B cell (primary cell): ENCODE results near the gene MILR1. TPM values are rescaled to one million over a fixed set of nuclear protein-coding genes. Genes with fewer than 3 reads are reported as not detected.

Source experiments
- ATAC-seq: fragments of 200-7000 bp; cut with Tn5 transposase; one replicate; pipeline ENCODE4 v1.10.0; 2021; ENCODE audit warnings: low read depth, mild to moderate bottlenecking, moderate number of reproducible peaks, moderate library complexity
- CTCF ChIA-PET: fragments of 350-600 bp; sonication (Branson Sonifier 250); formaldehyde crosslinking; loops from one replicate; lab custom pipeline; 2021; ENCODE audit warnings: antibody characterized with exemption, inconsistent platforms; lab: Charles Lee
- POLR2A ChIA-PET: fragments of 350-600 bp; sonication (Branson Sonifier 250); formaldehyde crosslinking; loops from one replicate; lab custom pipeline; 2021; ENCODE audit warnings: antibody characterized with exemption; lab: Charles Lee
- DNase-seq: peaks from one replicate; pipeline ENCODE4 v3.0.0; 2013
- H2AFZ ChIP-seq: 2 replicates; pipeline ENCODE4 v1.6.1; 2012; ENCODE audit warnings: mild to moderate bottlenecking, low read depth, low read length; ENCODE audit not compliant: insufficient read depth, poor library complexity, severe bottlenecking
- H3K27ac ChIP-seq, 2 donors: 1 replicate in 1 of 2; 2 replicates in 1 of 2; pipeline ENCODE4 v1.5.1; 2012 to 2013; ENCODE audit warnings: low read length in 2 of 2, mild to moderate bottlenecking in 2 of 2, moderate library complexity in 1 of 2
- H3K27me3 ChIP-seq, 4 experiments: fragments of 200-600 bp in 1 of 4; sonication (generic) in 1 of 4; replicated peaks in 1 of 4; 1 replicate in 2 of 4; 2 replicates in 2 of 4; pipeline versions ENCODE4 v1.6.1 to v1.7.0; 2013 to 2016; ENCODE audit warnings: low read length in 3 of 4, mild to moderate bottlenecking in 2 of 4, mixed read lengths in 1 of 4, moderate library complexity in 1 of 4; ENCODE audit not compliant: insufficient read depth in 4 of 4, control insufficient read depth in 3 of 4; ENCODE audit errors: control extremely low read depth in 1 of 4
- H3K36me3 ChIP-seq, 2 experiments: replicated peaks in 1 of 2; 1 replicate in 1 of 2; 2 replicates in 1 of 2; pipeline versions ENCODE4 v1.6.1 to v1.7.1; 2013; ENCODE audit warnings: low read length in 1 of 2; ENCODE audit not compliant: insufficient read depth in 2 of 2, control insufficient read depth in 1 of 2; ENCODE audit errors: control extremely low read depth in 1 of 2, extremely low read depth in 1 of 2
- H3K4me1 ChIP-seq, 2 donors: fragments of 200-600 bp in 1 of 2; sonication (generic) in 1 of 2; 1 replicate in 1 of 2; 2 replicates in 1 of 2; pipeline versions ENCODE4 v1.5.1 to v1.6.1; 2013 to 2017; ENCODE audit warnings: low read length in 2 of 2; ENCODE audit not compliant: control insufficient read depth in 2 of 2, insufficient read depth in 2 of 2
- H3K4me2 ChIP-seq: replicated peaks from 2 replicates; pipeline ENCODE3; 2012; ENCODE audit warnings: mild to moderate bottlenecking, low read depth, low read length; ENCODE audit not compliant: poor library complexity, severe bottlenecking
- H3K4me3 ChIP-seq, 5 experiments: fragments of 200-600 bp in 1 of 5; sonication (generic) in 1 of 5; 1 replicate in 3 of 5; 2 replicates in 2 of 5; pipeline versions ENCODE4 v1.5.1 to v1.7.0; 2011 to 2016; ENCODE audit warnings: low read length in 4 of 5, mild to moderate bottlenecking in 4 of 5, low read depth in 2 of 5, control low read depth in 1 of 5, moderate library complexity in 1 of 5; ENCODE audit not compliant: insufficient read depth in 1 of 5; ENCODE audit errors: control extremely low read depth in 1 of 5, extremely low read depth in 1 of 5
- H3K79me2 ChIP-seq: fragments of 200-600 bp; sonication (generic); one replicate; pipeline ENCODE4 v1.6.0; 2016; ENCODE audit warnings: low read length; ENCODE audit not compliant: control insufficient read depth, insufficient read depth
- H3K9ac ChIP-seq: fragments of 200-600 bp; sonication (generic); 2 replicates; pipeline ENCODE4 v1.6.1; 2017; ENCODE audit warnings: mild to moderate bottlenecking, low read length, moderate library complexity
- H3K9me3 ChIP-seq, 3 donors: one replicate each; pipeline versions ENCODE4 v1.6.1 to v1.7.1; 2013; ENCODE audit warnings: low read length in 2 of 3; ENCODE audit not compliant: control insufficient read depth in 2 of 3, insufficient read depth in 1 of 3; ENCODE audit errors: control extremely low read depth in 1 of 3
- H4K20me1 ChIP-seq: 2 replicates; pipeline ENCODE4 v1.6.0; 2012; ENCODE audit warnings: mild to moderate bottlenecking, low read length; ENCODE audit not compliant: insufficient read depth, control insufficient read depth, poor library complexity, severe bottlenecking
- H3K27ac Mint-ChIP-seq: one replicate; pipeline ENCODE4 v1.8.0; 2021; ENCODE audit warnings: mixed read lengths
- H3K27me3 Mint-ChIP-seq: one replicate; pipeline ENCODE4 v1.8.0; 2021; ENCODE audit warnings: mixed read lengths
- H3K4me1 Mint-ChIP-seq: one replicate; pipeline ENCODE4 v1.8.0; 2021; ENCODE audit warnings: mixed read lengths
- H3K4me3 Mint-ChIP-seq: one replicate; pipeline ENCODE4 v1.8.0; 2021; ENCODE audit warnings: mixed read lengths
- H3K9me3 Mint-ChIP-seq: one replicate; pipeline ENCODE4 v1.8.0; 2022; ENCODE audit warnings: mixed read lengths; ENCODE audit not compliant: insufficient read depth
- EZH2 ChIP-seq: IDR thresholded peaks from 2 replicates; pipeline ENCODE4 v1.6.1; 2012; ENCODE audit warnings: borderline replicate concordance, low read depth, mild to moderate bottlenecking, moderate library complexity, low read length; ENCODE audit not compliant: insufficient read depth, poor library complexity, severe bottlenecking
- WGBS: methylation state at CpG from one replicate; pipeline ENCODE4 v1.1.5; 2013; ENCODE audit warnings: missing lambda C conversion rate; ENCODE audit not compliant: insufficient coverage; 5-methylcytosine and 5-hydroxymethylcytosine counted together
- intact Hi-C: fragments of 100-400 bp; cut with micrococcal nuclease; formaldehyde crosslinking; loops from one replicate; pipeline ENCODE4 v1.10.0; 2022
- polyA plus RNA-seq: library from polyadenylated mRNA; depleted of rRNA; stranded (reverse); fragments of >200 nt; gene quantifications from 2 replicates; pipeline ENCODE4 v1.2.3, GENCODE V29; 2012
- total RNA-seq, 2 donors: library from RNA; stranded (reverse); fragments of 120-200 nt in 1 of 2; gene quantifications; 1 replicate in 1 of 2; 2 replicates in 1 of 2; pipeline versions ENCODE4 v1.2.3 to v1.2.4, GENCODE V29; 2013 to 2022
- TF ChIP-seq, protein P1 (sequence below): fragments of 200-600 bp; IDR thresholded peaks from one replicate; pipeline ENCODE4 v1.8.0; 2022; ENCODE audit warnings: antibody characterized with exemption, mild to moderate bottlenecking

The MILR1 gene
- total and polyA plus RNA-seq, 2 donors (not counting 1 experiment from before 2014, with no cell fraction given): 9.4 to 38.0 TPM

DNA sequence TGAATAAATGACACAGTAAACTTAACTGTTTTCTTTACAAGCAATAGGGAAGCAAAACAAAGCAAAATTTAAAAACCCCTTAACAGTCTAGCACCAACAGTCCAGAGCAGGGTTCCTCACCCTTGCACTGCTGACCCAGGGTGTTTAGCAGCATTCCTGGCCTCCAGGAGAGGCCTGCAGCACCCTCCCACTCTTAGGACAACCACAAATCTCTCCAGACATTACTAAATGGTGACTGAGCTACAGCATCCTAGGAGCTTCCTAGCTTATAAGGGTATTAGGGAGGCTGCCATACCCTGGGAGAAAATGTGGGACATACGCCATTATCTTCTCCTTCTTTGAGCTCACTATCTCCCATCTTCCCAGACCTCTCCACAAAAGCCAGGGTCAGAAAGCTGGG, 32.0 kb downstream of the MILR1 start:
- Histone ChIP-seq H3K79me2 (peaks cover 2% of the 10 kb centered on the region), H3K4me1 (peaks cover 0 to under 1% of the 10 kb centered on the region in 2 donors), H3K36me3 (peaks cover 15 to 74% of the 10 kb centered on the region in 2 experiments), H2AFZ (no peak overlapping the region), H3K27ac (no peak overlapping the region), H4K20me1 (no peaks in the 10 kb centered on the region), H3K4me2 (no peak overlapping the region), H3K27me3 (no peaks in the 10 kb centered on the region), H3K4me3 (no peak overlapping the region), H3K9ac (no peak overlapping the region), H3K9me3 (no peaks in the 10 kb centered on the region)
- no CpG with 5 or more reads among the region's 1 CpG for WGBS
- H3K27ac Mint-ChIP-seq: no peak overlapping the region
- no peaks in the 10 kb centered on the region for H3K4me1 Mint-ChIP-seq
- intact Hi-C loops: no loop called here
- ATAC-seq (no peak), DNase-seq (no peak)
- no peak overlapping the region for H3K4me3 Mint-ChIP-seq
- CTCF ChIA-PET: interaction anchor here (0.5 to 1.9 kb wide), 2 partner anchors 60 to 771 kb away, joined by 3 to 6 read pairs; no protein-coding TSS in a partner anchor
- POLR2A ChIA-PET: no interaction called here
- no peaks in the 10 kb centered on the region for H3K9me3 Mint-ChIP-seq
- H3K27me3 Mint-ChIP-seq: no peaks in the 10 kb centered on the region
- TF ChIP-seq, protein P1, sequence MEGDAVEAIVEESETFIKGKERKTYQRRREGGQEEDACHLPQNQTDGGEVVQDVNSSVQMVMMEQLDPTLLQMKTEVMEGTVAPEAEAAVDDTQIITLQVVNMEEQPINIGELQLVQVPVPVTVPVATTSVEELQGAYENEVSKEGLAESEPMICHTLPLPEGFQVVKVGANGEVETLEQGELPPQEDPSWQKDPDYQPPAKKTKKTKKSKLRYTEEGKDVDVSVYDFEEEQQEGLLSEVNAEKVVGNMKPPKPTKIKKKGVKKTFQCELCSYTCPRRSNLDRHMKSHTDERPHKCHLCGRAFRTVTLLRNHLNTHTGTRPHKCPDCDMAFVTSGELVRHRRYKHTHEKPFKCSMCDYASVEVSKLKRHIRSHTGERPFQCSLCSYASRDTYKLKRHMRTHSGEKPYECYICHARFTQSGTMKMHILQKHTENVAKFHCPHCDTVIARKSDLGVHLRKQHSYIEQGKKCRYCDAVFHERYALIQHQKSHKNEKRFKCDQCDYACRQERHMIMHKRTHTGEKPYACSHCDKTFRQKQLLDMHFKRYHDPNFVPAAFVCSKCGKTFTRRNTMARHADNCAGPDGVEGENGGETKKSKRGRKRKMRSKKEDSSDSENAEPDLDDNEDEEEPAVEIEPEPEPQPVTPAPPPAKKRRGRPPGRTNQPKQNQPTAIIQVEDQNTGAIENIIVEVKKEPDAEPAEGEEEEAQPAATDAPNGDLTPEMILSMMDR: no peak
- TF ChIP-seq EZH2: no peak

DNA sequence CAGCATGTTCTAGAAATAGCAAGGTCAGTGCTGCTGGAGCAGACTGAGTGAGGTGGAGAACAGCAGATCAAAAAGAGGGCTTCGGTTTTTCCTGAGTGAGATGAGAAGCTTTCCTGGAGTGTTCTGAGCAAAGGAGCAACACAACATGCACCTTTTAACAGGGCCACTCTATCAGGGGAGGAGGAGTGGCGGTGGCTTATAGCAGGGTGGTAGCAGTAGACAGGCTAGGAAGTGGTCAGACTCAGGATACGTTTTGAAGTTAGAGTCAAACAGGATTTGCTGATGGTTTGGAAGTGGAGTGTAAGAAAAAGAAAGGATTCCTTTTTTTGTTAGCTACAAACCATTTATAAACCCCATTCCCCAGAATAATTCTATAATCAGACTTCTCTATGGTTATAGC, 35.5 kb downstream of the MILR1 start:
- WGBS: no CpG with 5 or more reads among the region's 3 CpGs
- H3K4me3 Mint-ChIP-seq: no peak overlapping the region
- H3K36me3 ChIP-seq: peaks cover 11 to 75% of the 10 kb centered on the region in 2 experiments
- no peaks in the 10 kb centered on the region for H3K4me1 ChIP-seq
- H2AFZ ChIP-seq: no peak overlapping the region
- no peak overlapping the region for H3K4me2 ChIP-seq
- H3K9me3 Mint-ChIP-seq: no peaks in the 10 kb centered on the region
- H3K4me3 ChIP-seq: no peak overlapping the region
- H3K4me1 Mint-ChIP-seq: no peaks in the 10 kb centered on the region
- no peaks in the 10 kb centered on the region for H3K27me3 ChIP-seq
- H3K9ac ChIP-seq: no peak overlapping the region
- TF ChIP-seq, protein P1: no peak
- no peak for TF ChIP-seq EZH2
- no peak for DNase-seq
- no peaks in the 10 kb centered on the region for H3K27me3 Mint-ChIP-seq
- no peak for ATAC-seq
- POLR2A ChIA-PET: no interaction called here
- no peak overlapping the region for H3K27ac ChIP-seq
- H3K79me2 ChIP-seq: peaks cover 2% of the 10 kb centered on the region
- H3K27ac Mint-ChIP-seq: no peak overlapping the region
- CTCF ChIA-PET: interaction anchor here (0.6 to 2.0 kb wide), 4 partner anchors 32 to 66 kb away, joined by 3 to 4 read pairs (median 3); no protein-coding TSS in a partner anchor
- intact Hi-C loops: no loop called here
- H4K20me1 ChIP-seq: no peaks in the 10 kb centered on the region
- no peaks in the 10 kb centered on the region for H3K9me3 ChIP-seq
